ENCODE data around the gene OR2AE1.
A peak's percentile ranks its signal among the peaks of the same experiment; 100 is the strongest.

OR2AE1 gene

DNA sequence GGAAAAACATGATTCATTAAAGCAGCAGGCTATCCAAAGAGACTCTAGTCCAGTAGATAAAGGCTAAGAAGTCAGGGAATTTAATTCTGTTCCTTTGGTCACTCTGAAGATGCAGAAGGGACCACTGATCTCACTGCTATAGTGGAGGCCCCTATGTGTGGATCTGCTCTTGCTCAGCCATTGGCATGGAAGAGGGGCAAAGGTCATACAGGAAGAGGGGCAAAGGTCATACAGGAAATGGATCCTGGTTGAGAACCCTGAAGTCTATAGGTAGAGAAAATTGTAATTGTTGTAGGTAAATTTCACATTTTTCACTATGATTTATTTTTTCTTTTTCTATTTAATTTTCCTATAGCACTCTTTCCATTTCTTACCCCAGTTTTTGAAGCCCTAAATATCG lies 21.6 kb downstream of the OR2AE1 start:
- DNase-seq (ENCODE audit: low spot score) = no peak

GRCh38 chr7:99848420-99849216 lies 28.2 kb downstream of the OR2AE1 start:
- DNase-seq (ENCODE audit: low spot score) = no peak

DNA sequence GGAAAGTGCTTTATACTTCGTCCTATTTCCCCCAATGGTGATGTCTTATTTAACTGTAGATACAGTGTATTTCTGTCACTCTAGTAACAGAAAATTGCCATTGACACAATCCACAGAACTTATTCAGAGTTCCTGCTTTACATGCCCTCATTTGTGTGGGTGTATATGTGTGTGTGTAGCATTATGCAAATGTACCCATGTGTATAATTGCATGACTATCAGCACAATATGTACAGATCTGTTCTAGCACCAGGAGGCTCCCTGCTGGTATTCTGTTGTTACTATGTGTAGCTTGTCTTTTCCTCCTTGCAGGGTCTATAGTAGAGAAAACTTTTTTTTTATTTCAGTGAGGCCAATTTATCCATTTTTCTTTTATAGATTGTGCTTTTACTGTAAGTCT lies 32.5 kb downstream of the OR2AE1 start:
- no peak for DNase-seq (ENCODE audit: low spot score)

DNA sequence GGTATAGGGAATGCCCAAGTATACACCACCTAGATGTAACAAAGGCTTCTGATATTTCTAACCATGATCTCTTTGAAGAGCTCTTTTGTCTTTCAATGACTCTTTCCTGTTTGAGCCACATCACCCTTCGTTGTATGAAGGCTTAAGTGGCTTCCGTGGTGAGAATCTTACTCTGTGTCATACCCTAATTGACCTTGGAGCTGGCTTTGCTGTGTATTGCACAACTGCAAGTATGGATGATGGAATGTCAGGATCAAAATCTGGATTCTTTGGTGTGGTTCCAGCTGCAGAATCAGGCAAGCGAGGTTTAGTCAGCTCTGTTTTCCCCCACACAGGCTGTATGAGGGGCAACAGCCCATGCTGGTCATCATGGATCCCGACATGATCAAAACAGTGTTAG lies 33.0 kb downstream of the OR2AE1 start:
- DNase-seq (ENCODE audit: low spot score) = peak; percentile 27

- no peak for DNase-seq (ENCODE audit: low spot score)
These were observed 33.9 kb downstream of the OR2AE1 start for GRCh38 chr7:99842926-99843325.

DNA sequence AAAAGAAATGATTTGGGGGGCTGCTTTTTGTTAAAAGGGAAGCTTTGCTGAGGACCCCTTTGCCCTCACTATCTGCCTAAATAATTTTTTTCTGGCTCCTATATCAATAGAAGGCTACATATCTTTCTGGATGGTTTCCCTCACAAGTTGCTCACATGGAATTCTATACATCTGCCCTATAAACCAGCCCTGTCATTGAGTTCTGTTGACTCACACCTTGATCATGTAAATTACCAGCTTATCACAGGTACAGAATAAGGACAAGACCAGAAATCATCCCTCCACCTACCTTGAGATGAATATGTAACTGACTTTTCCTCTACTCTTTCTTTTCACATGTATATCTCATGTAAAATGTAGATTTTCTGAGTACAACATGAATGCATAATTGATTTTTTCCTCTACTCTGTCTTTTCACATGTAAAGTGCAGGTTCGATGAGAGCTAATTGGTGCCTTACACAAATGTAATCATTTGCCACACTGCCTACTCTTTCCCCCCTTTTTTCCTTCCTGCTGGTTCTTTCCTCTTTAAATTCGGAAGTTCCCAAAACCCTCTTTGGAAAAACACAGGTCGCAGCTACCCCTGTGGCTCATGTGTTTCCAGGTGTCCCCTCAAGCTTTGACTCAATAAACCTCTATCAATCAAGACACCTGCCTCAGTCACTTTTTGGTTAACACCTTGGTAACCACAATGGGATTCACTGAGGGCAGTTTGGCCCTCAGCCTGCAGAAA lies 36.5 kb downstream of the OR2AE1 start:
- DNase-seq (ENCODE audit: low spot score) = no peak

DNA sequence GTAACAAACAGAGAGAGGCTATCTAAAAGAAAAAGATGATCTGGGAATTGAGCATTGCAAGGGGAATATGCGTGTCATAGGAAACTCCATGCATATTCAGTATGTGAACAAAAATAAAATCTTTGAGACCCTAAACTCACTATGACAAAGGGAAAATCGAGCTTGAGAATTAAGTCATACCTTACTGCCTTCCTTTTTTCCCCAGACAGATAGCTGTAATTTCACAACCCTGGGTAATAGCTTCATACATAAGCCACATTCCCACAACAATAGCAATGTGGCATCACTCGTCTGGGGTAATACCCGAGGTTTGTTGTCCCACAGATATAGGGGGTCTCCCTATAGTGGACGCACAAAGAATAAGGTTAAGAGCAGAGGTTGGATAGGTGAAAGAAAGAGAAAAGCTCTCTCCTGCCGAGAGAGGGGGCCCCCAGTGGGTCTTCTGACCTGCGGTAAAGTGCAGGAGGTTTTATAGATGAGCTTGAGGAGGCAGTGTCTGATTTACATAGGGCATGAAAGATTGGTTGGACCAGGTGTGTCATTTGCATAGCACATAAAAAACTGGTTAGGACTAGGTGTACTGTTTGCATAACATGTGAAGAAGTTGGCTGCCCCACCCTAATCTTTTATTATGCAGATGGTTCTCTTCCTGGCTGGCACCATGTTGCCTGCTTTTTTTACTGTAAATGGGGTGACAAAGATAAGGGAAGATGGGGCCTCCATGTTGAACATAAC lies 37.4 kb downstream of the OR2AE1 start:
- DNase-seq (ENCODE audit: low spot score) = no peak

- DNase-seq (ENCODE audit: low spot score) = peak; percentile 32
These were observed 39.0 kb downstream of the OR2AE1 start for GRCh38 chr7:99837649-99838361.

DNA sequence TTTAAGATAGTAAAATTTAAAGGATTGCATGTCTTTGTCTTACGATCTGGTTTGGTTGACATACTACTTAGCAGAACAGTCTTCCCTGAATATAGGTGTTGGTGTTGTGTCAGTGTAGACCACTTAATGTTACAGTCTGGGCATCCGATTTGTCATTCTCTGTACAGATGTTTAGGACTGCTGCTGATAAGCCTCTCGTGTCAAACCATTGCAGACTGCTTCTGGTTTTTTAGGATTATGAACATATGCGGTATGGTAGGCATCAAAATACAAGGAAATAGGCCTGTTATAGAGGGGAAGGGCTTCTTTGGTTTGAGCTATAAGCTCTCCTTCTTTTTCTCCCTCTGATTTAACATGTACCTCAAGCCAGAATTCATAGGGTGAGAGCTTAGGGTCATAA lies 41.6 kb downstream of the OR2AE1 start:
- DNase-seq (ENCODE audit: low spot score) = no peak

GRCh38 chr7:99834382-99834781 lies 42.5 kb downstream of the OR2AE1 start:
- DNase-seq (ENCODE audit: low spot score) = no peak

GRCh38 chr7:99833289-99833877 lies 43.5 kb downstream of the OR2AE1 start:
- no peak for DNase-seq (ENCODE audit: low spot score)

- DNase-seq (ENCODE audit: low spot score) = no peak
These were observed 45.2 kb downstream of the OR2AE1 start for GRCh38 chr7:99831595-99831994.

GRCh38 chr7:99829524-99830160 lies 47.2 kb downstream of the OR2AE1 start:
- no peak for DNase-seq (ENCODE audit: low spot score)

- no peak for DNase-seq (ENCODE audit: low spot score)
These were observed 48.0 kb downstream of the OR2AE1 start for GRCh38 chr7:99828811-99829210.

DNA sequence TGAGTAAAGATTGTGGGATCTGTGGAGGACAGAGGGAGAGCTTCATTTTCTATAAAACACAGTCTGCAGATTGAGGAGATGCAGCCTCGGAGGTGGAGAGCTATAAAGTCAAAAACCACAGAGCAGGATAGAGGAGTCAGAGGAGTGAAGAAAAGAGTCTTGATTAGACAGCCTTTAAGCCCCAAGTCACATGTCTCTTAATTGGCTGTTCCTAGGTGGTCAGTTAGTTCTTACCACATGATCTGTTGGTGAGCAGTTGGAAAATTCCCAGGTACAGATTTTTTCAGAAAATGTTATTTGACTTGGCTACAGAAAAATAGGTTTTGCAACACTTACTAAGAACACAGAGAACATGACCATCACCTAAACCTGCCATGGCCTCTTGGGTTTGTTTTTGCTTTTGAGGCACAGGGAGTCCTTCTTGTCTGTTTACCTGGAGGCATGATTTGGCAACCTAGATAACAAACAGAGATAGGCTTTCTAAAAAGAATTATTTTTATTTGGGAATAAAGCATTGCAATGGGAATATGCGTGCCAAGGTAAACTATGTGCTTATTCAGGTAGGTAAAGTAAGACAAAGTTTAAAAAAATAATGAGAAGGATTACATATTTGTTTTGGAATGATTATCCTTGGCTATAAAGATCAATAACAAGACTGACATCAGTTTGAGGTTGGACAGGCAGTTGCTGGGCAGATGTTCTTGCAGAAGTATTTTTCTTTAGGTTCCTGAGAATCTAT lies 49.6 kb downstream of the OR2AE1 start:
- DNase-seq (ENCODE audit: low spot score) = no peak

Data from GM03348 (cell line).